ENCODE measurements around the gene CD69. TPM values are rescaled to one million over a fixed set of nuclear protein-coding genes. Genes with fewer than 3 reads are reported as not detected.

The CD69 gene
- total RNA-seq, 1 donor from 2014 or later, result not detected

DNA sequence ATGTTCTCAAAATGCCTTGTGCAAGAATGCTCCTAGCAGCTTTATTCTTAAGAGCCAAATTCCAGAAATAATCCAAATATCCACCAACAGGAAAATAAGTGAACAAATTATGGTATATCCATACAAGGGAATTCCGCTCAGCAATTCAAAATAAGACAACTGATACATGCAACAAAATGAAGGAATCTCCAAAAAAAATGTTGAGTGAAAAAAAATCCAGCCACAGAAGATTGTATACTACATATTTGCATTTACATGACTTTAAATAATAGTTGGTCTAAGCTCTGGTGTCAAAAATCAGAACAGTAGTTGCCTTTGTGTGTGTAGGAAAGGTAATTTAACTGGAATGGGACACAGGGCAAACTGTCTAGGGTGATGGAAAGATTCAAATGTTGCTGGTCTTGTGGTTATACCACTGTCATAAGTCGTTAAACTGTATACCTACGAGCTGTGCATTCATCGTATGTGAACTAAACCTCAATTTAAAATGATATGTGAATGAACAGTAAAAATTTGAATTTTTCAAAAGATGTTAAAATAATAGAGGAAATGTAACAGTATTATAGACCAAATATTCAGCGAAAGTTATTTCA is 3.2 kb downstream of the CD69 start:
- no peaks in the 10 kb centered on the region for H3K9me3 Mint-ChIP-seq

DNA sequence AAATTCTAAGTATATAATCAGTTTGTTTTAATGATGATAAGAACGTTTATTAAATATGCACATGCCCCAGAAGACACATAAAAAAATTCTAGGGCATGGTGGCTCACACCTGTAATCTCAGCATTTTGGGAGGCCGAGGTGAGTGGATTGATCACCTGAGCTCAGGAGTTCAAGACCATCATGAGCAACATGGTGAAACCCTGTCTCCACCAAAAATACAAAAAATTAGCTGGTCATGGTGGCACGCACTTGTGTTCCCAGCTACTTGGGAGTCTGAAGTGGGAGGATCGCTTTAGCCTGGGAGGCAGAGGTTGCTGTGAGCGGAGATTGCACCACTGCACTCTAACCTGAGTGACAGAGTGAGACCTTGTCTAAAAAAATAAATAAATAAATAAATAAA is 4.0 kb downstream of the CD69 start:
- TF ChIP-seq EZH2phosphoT487 (IDR thresholded peaks at IDR 0.05) (no peak), EZH2 (IDR thresholded peaks at IDR 0.05) (no peak)
- TF ChIP-seq, protein P1, sequence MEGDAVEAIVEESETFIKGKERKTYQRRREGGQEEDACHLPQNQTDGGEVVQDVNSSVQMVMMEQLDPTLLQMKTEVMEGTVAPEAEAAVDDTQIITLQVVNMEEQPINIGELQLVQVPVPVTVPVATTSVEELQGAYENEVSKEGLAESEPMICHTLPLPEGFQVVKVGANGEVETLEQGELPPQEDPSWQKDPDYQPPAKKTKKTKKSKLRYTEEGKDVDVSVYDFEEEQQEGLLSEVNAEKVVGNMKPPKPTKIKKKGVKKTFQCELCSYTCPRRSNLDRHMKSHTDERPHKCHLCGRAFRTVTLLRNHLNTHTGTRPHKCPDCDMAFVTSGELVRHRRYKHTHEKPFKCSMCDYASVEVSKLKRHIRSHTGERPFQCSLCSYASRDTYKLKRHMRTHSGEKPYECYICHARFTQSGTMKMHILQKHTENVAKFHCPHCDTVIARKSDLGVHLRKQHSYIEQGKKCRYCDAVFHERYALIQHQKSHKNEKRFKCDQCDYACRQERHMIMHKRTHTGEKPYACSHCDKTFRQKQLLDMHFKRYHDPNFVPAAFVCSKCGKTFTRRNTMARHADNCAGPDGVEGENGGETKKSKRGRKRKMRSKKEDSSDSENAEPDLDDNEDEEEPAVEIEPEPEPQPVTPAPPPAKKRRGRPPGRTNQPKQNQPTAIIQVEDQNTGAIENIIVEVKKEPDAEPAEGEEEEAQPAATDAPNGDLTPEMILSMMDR (IDR thresholded peaks at IDR 0.05), result no peak
- Histone ChIP-seq H3K27ac (no peak overlapping the region), H3K9me3 (ENCODE audit: low read depth) (no peaks in the 10 kb centered on the region), H3F3A (ENCODE audit: low read depth) (no peaks in the 10 kb centered on the region), H3K36me3 (no peaks in the 10 kb centered on the region), H3K27me3 (no peaks in the 10 kb centered on the region), H3K4me3 (no peak overlapping the region), H2AFZ (replicated peaks) (no peak overlapping the region), H3K9ac (no peak overlapping the region), H3K4me2 (no peak overlapping the region), H3K79me2 (ENCODE audit: low read depth) (no peaks in the 10 kb centered on the region), H4K20me1 (ENCODE audit: low read depth) (no peaks in the 10 kb centered on the region), H3K4me1 (peaks cover 9% of the 10 kb centered on the region)
- H3K9me3 Mint-ChIP-seq, result no peaks in the 10 kb centered on the region
- H3K4me1 Mint-ChIP-seq, result peaks cover 7% of the 10 kb centered on the region
- H3K36me3 Mint-ChIP-seq, result no peaks in the 10 kb centered on the region
- no peak overlapping the region for H3K4me3 Mint-ChIP-seq
- H3K27me3 Mint-ChIP-seq (ENCODE audit: insufficient read depth, low read depth), result no peaks in the 10 kb centered on the region
- no peak overlapping the region for H3K27ac Mint-ChIP-seq
- no peak for DNase-seq (ENCODE audit: low spot score)

More for the DNA sequence above, 3.2 kb downstream of the CD69 start:
- no peaks in the 10 kb centered on the region for H3K27me3 Mint-ChIP-seq (ENCODE audit: insufficient read depth, low read depth)
- no peak for TF ChIP-seq EZH2 (IDR thresholded peaks at IDR 0.05)
- TF ChIP-seq, protein P1 (IDR thresholded peaks at IDR 0.05), result no peak
- TF ChIP-seq EZH2phosphoT487 (IDR thresholded peaks at IDR 0.05), result no peak
- H3K27ac Mint-ChIP-seq, result no peak overlapping the region
- Histone ChIP-seq H3K9ac (no peak overlapping the region), H3K79me2 (ENCODE audit: low read depth) (no peaks in the 10 kb centered on the region), H3K4me1 (peaks cover 9% of the 10 kb centered on the region), H2AFZ (replicated peaks) (no peak overlapping the region), H3K36me3 (no peaks in the 10 kb centered on the region), H4K20me1 (ENCODE audit: low read depth) (no peaks in the 10 kb centered on the region), H3K9me3 (ENCODE audit: low read depth) (no peaks in the 10 kb centered on the region), H3K4me2 (no peak overlapping the region), H3K27ac (no peak overlapping the region), H3K4me3 (no peak overlapping the region), H3F3A (ENCODE audit: low read depth) (no peaks in the 10 kb centered on the region), H3K27me3 (no peaks in the 10 kb centered on the region)
- peaks cover 7% of the 10 kb centered on the region for H3K4me1 Mint-ChIP-seq
- H3K36me3 Mint-ChIP-seq, result no peaks in the 10 kb centered on the region
- no peak for DNase-seq (ENCODE audit: low spot score)
- H3K4me3 Mint-ChIP-seq, result no peak overlapping the region

DNA sequence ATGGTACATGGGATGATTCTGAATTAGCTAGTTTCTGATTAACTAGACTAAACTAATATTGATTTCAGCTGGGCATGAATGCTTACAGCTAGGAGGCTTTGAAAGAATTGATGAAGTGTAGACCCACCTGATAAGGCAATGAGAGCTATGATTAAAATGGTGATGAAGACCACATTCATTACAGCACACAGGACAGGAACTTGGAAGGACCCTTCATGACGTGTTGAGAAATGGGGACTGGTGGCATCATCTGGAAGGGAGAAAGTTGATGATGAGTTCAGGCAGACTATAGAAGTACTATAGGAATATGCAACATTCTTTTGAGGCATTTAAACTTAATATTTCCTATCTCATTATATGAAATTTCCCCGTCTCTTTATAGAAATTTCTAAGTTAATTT is 4.5 kb downstream of the CD69 start:
- no peak overlapping the region for H3K4me2 ChIP-seq
- H3K27ac ChIP-seq, result no peak overlapping the region
- no peaks in the 10 kb centered on the region for H3K36me3 ChIP-seq
- H3K4me1 ChIP-seq, result peaks cover 7% of the 10 kb centered on the region
- no peak overlapping the region for H3K9ac ChIP-seq
- H3K27ac Mint-ChIP-seq, result no peak overlapping the region
- no peaks in the 10 kb centered on the region for H3K79me2 ChIP-seq (ENCODE audit: low read depth)
- no peak overlapping the region for H3K4me3 Mint-ChIP-seq
- DNase-seq (ENCODE audit: low spot score), result no peak
- no peak overlapping the region for H2AFZ ChIP-seq (replicated peaks)
- no peaks in the 10 kb centered on the region for H3K27me3 Mint-ChIP-seq (ENCODE audit: insufficient read depth, low read depth)
- TF ChIP-seq EZH2 (IDR thresholded peaks at IDR 0.05) (no peak), EZH2phosphoT487 (IDR thresholded peaks at IDR 0.05) (no peak)
- TF ChIP-seq, protein P1 (IDR thresholded peaks at IDR 0.05), result no peak
- no peaks in the 10 kb centered on the region for H3F3A ChIP-seq (ENCODE audit: low read depth)
- H3K4me3 ChIP-seq, result no peak overlapping the region
- H4K20me1 ChIP-seq (ENCODE audit: low read depth), result no peaks in the 10 kb centered on the region
- no peaks in the 10 kb centered on the region for H3K27me3 ChIP-seq
- peaks cover 7% of the 10 kb centered on the region for H3K4me1 Mint-ChIP-seq
- H3K36me3 Mint-ChIP-seq, result no peaks in the 10 kb centered on the region
- no peaks in the 10 kb centered on the region for H3K9me3 Mint-ChIP-seq
- no peaks in the 10 kb centered on the region for H3K9me3 ChIP-seq (ENCODE audit: low read depth)

Data from neural progenitor cell (in vitro differentiated cells).